ENCODE results near the gene SKAP1.
"Not testable (repeated sequence)": the region's sequence is repeated elsewhere in the genome, so short reads cannot be mapped to it uniquely, and the experiment has no call there.

The SKAP1 gene

GRCh38 chr17:48240122-48240521 is 189.9 kb downstream of the SKAP1 start:
- no peak for DNase-seq

- no peak for DNase-seq
These were observed 190.4 kb downstream of the SKAP1 start for GRCh38 chr17:48239603-48239995.

DNA sequence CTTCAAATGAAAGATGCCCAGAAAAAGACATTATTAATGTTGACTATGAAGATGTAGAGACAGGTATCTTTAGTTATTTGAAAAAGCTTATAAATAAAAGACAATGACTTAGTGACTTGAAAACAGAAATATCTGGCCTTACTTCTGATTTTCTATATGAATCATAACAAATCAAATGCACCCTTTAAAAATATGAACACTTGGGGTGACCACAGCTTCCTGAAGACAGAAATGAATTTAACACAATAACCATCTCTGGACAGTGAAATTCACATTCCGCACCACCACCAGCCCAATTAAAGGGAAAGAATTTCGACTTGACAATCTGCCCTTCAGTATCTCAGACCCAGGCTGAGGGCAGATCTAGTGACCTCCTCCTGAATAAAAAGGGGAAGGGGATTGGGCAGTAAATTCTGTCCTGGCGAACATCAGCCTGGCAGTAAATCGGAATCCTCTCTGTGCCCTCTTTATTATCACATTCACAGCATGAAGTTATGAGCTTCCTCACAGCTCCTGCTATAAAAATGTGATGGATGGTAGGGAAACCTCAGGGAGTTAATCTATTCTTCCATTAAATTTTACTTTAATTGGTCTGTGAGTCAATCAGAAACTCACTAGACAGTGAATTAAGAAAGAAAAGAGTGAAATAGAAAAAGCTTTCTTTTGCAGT is 190.9 kb downstream of the SKAP1 start:
- no peak for DNase-seq

DNA sequence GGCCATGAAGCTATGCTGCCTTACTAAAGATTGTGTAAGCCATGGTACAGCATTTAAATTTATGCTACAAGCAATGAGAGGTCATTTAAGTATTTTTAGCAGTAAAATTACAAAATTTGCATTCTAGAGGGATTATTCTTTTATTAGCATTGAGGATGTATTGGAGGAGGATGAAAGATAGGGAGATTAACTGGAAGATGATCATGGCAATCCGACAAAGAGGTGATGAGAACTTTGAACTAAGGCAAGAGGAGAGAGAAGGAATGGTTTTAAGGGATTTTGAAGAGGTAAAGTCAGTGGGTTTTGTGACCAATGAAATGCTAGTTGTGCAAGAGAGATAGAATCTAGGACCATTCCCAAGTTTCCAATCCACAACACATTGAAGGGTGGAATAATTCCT is 192.6 kb downstream of the SKAP1 start:
- no peak for DNase-seq

GRCh38 chr17:48236681-48237134 is 193.3 kb downstream of the SKAP1 start:
- no peak for DNase-seq

- DNase-seq = no peak
These were observed 195.1 kb downstream of the SKAP1 start for GRCh38 chr17:48234922-48235321.

DNA sequence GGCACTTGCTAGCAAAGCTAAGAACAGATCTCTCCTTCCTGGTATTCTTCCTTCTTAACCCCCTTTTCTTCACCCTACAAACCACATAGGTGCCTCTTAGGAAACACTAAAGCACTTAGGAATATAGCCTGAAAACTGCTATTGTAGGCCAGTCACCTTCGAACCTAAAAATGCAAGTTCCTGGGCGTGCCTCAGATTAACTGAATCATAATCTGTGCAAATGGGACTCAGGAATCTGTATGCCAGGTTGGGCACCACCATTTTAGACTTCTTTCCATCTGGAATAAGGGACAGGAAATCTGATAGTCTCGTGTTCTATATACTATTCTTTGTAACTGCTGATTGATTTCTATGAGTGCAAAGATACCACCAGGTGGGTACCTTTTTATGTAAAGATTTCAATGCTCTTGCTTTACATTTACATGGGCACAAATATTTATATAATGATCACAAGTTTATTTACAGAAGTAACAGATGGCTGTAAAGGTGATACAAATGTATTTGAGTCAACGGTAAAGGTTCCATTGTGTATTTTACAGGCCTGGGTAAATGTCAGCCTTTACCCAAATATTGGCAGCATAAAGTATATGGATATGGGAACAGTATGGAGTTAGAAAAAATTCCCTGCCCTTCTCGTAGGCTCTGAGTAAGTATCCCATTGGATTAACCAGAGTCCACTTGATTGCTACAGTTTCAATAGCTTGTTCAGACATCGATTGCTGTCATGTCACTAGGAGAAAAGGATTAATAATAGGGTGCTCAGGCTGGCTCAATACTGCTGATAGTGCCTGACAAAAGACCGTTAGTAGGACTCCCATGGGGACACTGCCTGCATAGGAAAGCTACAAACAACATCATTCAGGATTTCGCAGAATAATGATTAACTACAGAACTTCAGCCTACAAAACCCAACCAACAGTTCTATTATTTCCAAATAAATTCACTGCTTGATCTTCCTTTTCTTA is 197.7 kb downstream of the SKAP1 start:
- no peak for DNase-seq

DNA sequence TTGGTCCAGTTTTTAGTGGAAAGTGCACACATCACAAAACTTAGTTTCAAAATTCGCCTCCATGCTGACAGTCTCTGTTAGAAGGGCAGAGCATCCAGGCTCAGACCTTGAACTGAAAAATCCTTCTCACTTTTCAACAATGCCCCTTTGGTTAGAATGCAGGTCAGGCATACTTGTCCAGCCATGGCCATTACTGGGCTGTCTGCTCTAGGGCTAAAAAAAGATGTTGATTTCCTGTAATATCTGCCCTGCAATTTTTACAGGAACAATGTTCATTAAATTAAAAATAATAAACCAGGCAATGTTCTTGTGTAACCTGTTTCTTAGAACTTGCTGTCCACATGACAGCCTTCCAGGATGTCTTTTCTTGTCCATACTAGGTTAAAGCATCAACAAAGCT is 200.1 kb downstream of the SKAP1 start:
- DNase-seq = no peak

GRCh38 chr17:48228720-48229119 is 201.3 kb downstream of the SKAP1 start:
- DNase-seq = no peak

DNA sequence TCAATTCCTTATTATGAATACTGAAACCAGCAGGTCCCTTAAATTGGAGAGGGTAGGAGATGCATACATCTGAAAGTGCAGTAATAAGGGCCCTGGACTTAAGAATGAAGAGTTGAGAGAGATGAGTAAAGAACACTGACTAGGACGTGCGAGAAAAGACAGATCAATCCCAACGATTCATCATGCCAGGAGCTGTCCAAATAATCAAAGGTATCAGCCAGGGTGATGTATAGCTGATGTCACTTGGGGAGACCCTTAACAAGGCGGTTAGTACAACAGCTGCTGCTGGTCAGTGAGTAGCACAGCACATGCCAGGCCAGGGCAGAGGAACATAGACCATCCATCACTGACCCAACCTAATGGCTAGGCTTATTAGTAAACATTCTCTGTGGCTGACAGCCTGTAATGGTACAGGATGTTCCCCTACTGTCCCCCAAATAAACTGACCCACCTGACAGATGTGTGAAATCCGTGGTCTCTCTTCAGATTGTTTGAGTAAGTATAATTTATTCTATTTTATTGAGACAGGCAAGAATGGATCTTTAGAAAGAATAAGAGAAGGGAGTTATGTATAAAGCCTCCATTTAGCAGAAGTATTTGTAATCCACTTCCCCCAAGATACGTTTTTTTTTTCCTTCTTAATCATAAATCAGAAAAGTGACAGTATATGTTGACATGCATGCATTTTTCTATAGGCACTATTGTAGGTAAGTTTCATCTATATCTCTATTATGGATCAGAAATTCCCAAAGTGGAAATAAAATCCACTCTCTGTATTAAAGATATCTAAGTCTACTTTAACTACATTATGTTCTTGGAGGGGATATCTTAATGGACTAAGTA is 204.1 kb downstream of the SKAP1 start:
- no peak for DNase-seq

- DNase-seq = no peak
These were observed 206.1 kb downstream of the SKAP1 start for GRCh38 chr17:48223945-48224344.

DNA sequence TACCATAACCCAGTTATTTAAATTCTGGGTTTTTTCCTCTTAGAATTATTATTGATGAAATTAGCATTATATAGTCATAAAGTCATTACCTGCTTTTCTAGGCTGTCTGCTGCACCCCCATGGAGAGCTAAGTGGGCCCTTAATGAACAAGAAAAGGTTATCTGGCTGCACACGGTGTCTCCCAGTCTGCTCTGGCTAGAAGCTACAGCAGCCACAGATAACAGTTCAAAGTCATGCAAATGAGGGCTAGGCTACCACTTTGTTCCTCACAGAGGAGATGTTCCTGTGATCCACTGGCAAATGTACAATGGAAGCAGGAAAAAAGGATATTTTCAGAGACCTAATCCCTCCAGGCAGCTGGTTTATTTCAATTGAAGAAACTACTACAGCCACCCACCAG is 210.4 kb downstream of the SKAP1 start:
- DNase-seq = no peak

DNA sequence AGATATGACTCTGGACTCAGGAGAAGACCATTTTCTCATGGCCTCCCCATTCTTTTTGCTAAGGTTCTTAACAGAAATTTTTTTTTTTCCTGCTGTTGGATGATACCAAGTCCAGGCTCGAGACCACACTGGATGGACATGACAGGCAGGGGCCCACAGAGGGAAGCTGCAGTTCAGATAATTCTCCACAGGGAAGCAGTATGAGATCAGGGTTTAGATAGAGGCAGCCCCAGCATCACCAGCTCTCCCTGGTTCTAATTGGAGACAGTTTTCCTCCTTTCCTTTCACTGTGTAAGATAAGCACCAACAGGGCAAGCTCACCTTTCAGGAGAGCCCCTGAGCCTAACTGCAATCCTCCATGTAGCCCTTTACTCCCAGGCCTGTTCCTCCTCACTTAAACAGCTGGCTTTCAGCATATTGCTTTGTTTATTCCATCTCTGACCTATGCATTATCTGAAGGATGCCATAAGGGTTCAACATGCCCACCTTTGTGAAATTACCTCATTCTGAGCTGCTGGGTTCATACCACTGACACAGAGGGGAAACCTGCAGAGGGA is 214.4 kb downstream of the SKAP1 start:
- DNase-seq = no peak

DNA sequence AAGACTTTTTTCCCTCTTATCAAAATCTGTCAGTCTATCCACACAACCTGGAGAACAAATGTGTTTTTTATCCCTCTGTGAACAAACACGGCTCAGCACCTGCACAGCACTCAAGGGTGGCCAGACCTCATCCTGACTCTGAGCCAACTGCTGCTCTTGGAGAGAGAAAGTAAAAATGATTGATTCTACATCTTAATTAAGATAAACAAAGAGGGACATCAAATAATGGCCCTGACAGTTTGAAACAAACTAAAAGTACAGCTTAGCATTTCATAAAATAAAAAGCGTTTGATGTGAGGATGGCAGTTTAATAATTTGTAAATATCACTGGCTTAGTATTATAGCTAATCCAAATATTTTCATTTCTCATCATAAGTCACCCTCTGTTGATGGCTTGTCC is 216.2 kb downstream of the SKAP1 start:
- DNase-seq = no peak

DNA sequence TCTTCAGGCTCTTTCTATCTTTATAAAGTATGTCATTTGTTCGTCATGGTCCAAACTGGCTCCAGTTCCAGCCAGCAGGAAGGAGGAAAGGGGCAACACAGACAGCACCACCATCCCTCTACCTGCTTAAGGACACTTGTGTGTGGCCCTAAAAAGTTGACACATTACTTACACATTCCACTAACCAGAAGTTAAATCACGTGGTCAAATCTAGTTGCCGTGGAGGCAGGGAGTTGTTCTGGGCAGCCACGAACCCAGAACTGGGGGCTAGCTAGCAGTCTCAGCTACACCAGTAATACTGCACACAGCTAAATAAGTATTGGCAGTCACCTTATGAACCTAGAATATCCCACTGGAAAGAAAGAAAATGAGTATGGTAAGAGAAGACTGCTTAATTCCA is 218.2 kb downstream of the SKAP1 start:
- no peak for DNase-seq

DNA sequence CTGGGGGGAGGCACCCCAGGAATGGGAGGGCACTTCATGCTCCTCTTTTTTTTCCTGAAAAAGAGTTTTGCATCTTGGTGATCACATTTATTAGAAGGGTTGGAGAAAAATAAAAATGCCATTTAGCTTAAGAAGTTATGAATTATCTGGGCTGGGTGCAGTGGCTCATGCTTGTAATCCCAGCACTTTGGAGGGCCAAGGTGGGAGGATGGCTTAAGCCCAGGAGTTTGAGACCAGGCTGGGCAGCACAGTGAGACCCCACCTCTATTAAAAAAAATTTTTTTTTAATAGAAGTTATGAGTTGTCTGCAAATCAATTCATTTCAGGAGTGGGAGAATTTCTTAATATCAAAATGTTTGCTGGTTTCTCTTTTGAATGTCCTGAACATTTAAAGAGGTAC is 219.0 kb downstream of the SKAP1 start:
- no peak for DNase-seq

GRCh38 chr17:48209973-48210372 is 220.0 kb downstream of the SKAP1 start:
- no peak for DNase-seq

GRCh38 chr17:48207776-48208544 is 222.1 kb downstream of the SKAP1 start:
- no peak for DNase-seq

GRCh38 chr17:48207036-48207435 is 223.0 kb downstream of the SKAP1 start:
- not testable (repeated sequence) for DNase-seq

GRCh38 chr17:48202959-48203358 is 227.1 kb downstream of the SKAP1 start:
- DNase-seq = no peak

GRCh38 chr17:48198950-48199541 is 231.0 kb downstream of the SKAP1 start:
- no peak for DNase-seq

GRCh38 chr17:48195910-48196309 is 234.1 kb downstream of the SKAP1 start:
- no peak for DNase-seq

Data from NCI-H446 treated with DMSO at 0.1 percent for 48 hours (cell line).